ENCODE measurements around the gene ST6GALNAC3.

Gene ST6GALNAC3

DNA sequence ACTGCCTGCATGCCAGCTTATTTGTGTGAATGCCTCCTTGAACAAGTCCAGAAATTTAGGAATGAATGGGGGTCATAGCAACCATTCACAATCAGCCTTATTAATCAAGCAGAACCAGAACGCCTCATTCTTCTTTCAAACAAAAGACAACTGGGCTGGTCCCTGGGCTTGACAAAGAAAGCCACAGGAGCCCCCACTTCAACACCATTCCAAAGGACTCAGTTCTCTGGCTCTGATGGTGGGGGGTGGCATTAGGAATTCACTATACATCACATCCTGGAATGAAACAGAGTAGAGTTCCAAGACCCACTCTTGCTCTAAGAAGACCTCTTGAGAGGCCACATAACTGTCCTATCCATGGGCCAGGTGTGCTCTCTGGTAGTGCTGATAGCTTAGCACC lies 606.1 kb downstream of the ST6GALNAC3 start:
- no peak for DNase-seq (ENCODE audit: extremely low spot score)
- no peak for TF ChIP-seq PKNOX1 (IDR thresholded peaks at IDR 0.05)
- TF ChIP-seq LEF1 (IDR thresholded peaks at IDR 0.05; ENCODE audit: borderline replicate concordance): no peak
- TF ChIP-seq SUZ12 (IDR thresholded peaks at IDR 0.05): no peak
- TF ChIP-seq FOXK2 (IDR thresholded peaks at IDR 0.05): no peak
- no peak for TF ChIP-seq ELF4 (IDR thresholded peaks at IDR 0.05)
- no peak for TF ChIP-seq SP1 (IDR thresholded peaks at IDR 0.05)
- no peak for TF ChIP-seq FOXM1 (IDR thresholded peaks at IDR 0.05; ENCODE audit: borderline replicate concordance)
- no peak for TF ChIP-seq NFRKB (IDR thresholded peaks at IDR 0.05)
- no peak for TF ChIP-seq L3MBTL2 (conservative IDR thresholded peaks at IDR 0.05)
- no peak for TF ChIP-seq CTBP1 (IDR thresholded peaks at IDR 0.05; ENCODE audit: borderline replicate concordance)
- no peak for TF ChIP-seq TARDBP (IDR thresholded peaks at IDR 0.05)
- no peak for TF ChIP-seq BHLHE40 (IDR thresholded peaks at IDR 0.05; ENCODE audit: borderline replicate concordance)
- no peak for TF ChIP-seq ZNF384 (IDR thresholded peaks at IDR 0.05)
- TF ChIP-seq HDGF (IDR thresholded peaks at IDR 0.05; ENCODE audit: borderline replicate concordance): no peak
- no peak for TF ChIP-seq FOXA1 (IDR thresholded peaks at IDR 0.05)
- TF ChIP-seq ARNT (IDR thresholded peaks at IDR 0.05): no peak
- POLR2A ChIA-PET: no interaction called here
- CTCF ChIA-PET: no interaction called here

GRCh38 chr1:76682138-76682537 lies 607.6 kb downstream of the ST6GALNAC3 start:
- TF ChIP-seq HDGF (IDR thresholded peaks at IDR 0.05; ENCODE audit: borderline replicate concordance) (no peak), FOXK2 (IDR thresholded peaks at IDR 0.05) (no peak)
- no peak for DNase-seq (ENCODE audit: extremely low spot score)
- ChIA-PET CTCF (no interaction called here), POLR2A (no interaction called here)

All from HEK293T (cell line).